Esophagus squamous epithelium (tissue), 4 donors: ENCODE data around the gene TBC1D26.

ENCODE experiments used
- POLR2A ChIP-seq, 4 donors: fragments of 450-650 bp; IDR thresholded peaks; one replicate each; pipeline ENCODE4 v1.6.1; 2017; ENCODE audit warnings: antibody characterized with exemption in 4 of 4, mild to moderate bottlenecking in 4 of 4, moderate library complexity in 3 of 4
- TF ChIP-seq, protein P1 (sequence below), 6 experiments: fragments of 450-650 bp in 4 of 6; fragments of 200-600 bp in 2 of 6; sonication (generic) in 2 of 6; IDR thresholded peaks; one replicate each; pipeline ENCODE4 v1.5.1; 2016 to 2019; ENCODE audit warnings: antibody characterized with exemption in 6 of 6, mild to moderate bottlenecking in 4 of 6, moderate library complexity in 4 of 6

DNA sequence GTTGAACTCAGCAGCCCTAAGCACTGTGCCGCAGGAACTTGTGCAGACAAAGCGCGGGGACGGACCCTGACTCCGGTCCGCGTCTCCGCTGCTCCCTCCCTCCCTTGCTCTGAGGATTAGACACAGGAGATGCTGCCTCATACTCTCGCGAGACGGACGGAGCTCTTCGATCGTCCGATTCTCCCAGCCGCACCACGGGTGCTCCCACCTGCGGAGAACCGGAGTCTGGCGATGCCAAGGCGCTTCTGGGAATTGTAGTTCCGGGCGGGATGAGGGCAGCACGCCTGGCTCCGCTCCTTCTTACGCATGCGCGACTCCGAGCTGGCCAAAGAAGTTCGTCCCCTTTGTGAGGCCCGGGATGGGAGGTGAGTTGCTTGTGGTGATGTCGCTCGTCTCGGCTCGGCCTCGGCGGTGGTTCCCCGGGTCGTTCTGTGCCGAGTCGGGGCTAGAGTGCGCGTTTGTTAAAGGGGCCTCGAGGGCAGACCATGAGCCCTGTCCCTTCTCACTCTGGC is 32.6 kb upstream of the TBC1D26 start, which contains the start of gene ZNF286A:
- TF ChIP-seq POLR2A (IDR thresholded peaks at IDR 0.05), result peak in 3 of 4 donors; percentile 46 to 74 (median 58)
- TF ChIP-seq, protein P1, sequence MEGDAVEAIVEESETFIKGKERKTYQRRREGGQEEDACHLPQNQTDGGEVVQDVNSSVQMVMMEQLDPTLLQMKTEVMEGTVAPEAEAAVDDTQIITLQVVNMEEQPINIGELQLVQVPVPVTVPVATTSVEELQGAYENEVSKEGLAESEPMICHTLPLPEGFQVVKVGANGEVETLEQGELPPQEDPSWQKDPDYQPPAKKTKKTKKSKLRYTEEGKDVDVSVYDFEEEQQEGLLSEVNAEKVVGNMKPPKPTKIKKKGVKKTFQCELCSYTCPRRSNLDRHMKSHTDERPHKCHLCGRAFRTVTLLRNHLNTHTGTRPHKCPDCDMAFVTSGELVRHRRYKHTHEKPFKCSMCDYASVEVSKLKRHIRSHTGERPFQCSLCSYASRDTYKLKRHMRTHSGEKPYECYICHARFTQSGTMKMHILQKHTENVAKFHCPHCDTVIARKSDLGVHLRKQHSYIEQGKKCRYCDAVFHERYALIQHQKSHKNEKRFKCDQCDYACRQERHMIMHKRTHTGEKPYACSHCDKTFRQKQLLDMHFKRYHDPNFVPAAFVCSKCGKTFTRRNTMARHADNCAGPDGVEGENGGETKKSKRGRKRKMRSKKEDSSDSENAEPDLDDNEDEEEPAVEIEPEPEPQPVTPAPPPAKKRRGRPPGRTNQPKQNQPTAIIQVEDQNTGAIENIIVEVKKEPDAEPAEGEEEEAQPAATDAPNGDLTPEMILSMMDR (IDR thresholded peaks at IDR 0.05), result peak in 1 of 6 experiments; percentile 43
